K562 (cell line): ENCODE measurements around the gene RPAIN. TPM values are rescaled to one million over a fixed set of nuclear protein-coding genes. Genes with fewer than 3 reads are reported as not detected.

Source experiments
- ATAC-seq: fragments of 200-7000 bp; cut with Tn5 transposase; 3 replicates; pipeline ENCODE4 v1.9.1; 2020; ENCODE audit warnings: moderate library complexity
- BruUV-seq: library from RNA; stranded (reverse); fragments of 400-500 nt; replicated peaks from 2 replicates; lab custom pipeline; 2021; lab: Mats Ljungman, UMichigan
- CTCF ChIA-PET: fragments of 300-600 bp; formaldehyde crosslinking; extraction: SDS; loops from one replicate; lab custom pipeline; 2021; ENCODE audit warnings: low intra/inter-chr PET ratio; lab: Yijun Ruan, JAX
- POLR2A ChIA-PET: fragments of 300-600, 350-650 bp; sonication (Branson Sonifier 250); formaldehyde crosslinking; extraction: SDS; loops from one replicate; lab custom pipeline; 2021; ENCODE audit warnings: antibody characterized with exemption, inconsistent platforms; lab: Yijun Ruan, JAX
- DNase-seq, 4 experiments: peaks; one replicate each; pipeline versions ENCODE4 v3.0.0 to v3.0.0-alpha.2; 2011 to 2018; ENCODE audit warnings: low spot score in 3 of 4, mixed read lengths in 3 of 4; ENCODE audit errors: extremely low read depth in 1 of 4
- FAIRE-seq: peaks from 2 replicates; lab custom pipeline; 2011; peaks lifted over from hg19 to GRCh38; lab: Jason Lieb, UNC
- H2AFZ ChIP-seq: 2 replicates; pipeline ENCODE4 v1.6.0; 2011; ENCODE audit warnings: low read depth, low read length, control low read depth, inconsistent platforms
- H3K27ac ChIP-seq: fragments of 200-600 bp; 3 replicates; pipeline ENCODE4 v1.8.0; 2011; ENCODE audit warnings: low read depth, mild to moderate bottlenecking, control low read depth, inconsistent platforms, low read length, moderate library complexity, mixed read lengths; ENCODE audit errors: extremely low read depth
- H3K27me3 ChIP-seq, 2 experiments: fragments of 300-600 bp in 1 of 2; 2 replicates in 1 of 2; 3 replicates in 1 of 2; pipeline versions ENCODE4 v1.6.0 to v1.8.0; 2011; ENCODE audit warnings: inconsistent platforms in 2 of 2, low read length in 2 of 2, mild to moderate bottlenecking in 1 of 2, mixed read lengths in 1 of 2, moderate library complexity in 1 of 2; ENCODE audit not compliant: control insufficient read depth in 2 of 2, insufficient read depth in 2 of 2
- H3K36me3 ChIP-seq: fragments of 300-600 bp; 3 replicates; pipeline ENCODE4 v1.8.0; 2011; ENCODE audit warnings: mild to moderate bottlenecking, low read length, inconsistent platforms; ENCODE audit not compliant: control insufficient read depth, insufficient read depth
- H3K4me1 ChIP-seq, 2 experiments: fragments of 200-600 bp in 1 of 2; replicated peaks in 1 of 2; 2 replicates in 1 of 2; 3 replicates in 1 of 2; pipeline versions ENCODE4 v1.5.1 to v1.8.0; 2011; ENCODE audit warnings: inconsistent platforms in 2 of 2, low read length in 2 of 2, mild to moderate bottlenecking in 1 of 2, mixed read lengths in 1 of 2, moderate library complexity in 1 of 2; ENCODE audit not compliant: control insufficient read depth in 2 of 2, insufficient read depth in 2 of 2
- H3K4me2 ChIP-seq: 2 replicates; pipeline ENCODE4 v1.6.1; 2011; ENCODE audit warnings: low read length, control low read depth, inconsistent platforms, mixed read lengths; ENCODE audit not compliant: insufficient read depth
- H3K4me3 ChIP-seq: fragments of 200-600 bp; sonication (generic), shearing (Covaris generic); 2 replicates; pipeline ENCODE4 v1.5.1; 2016; ENCODE audit warnings: control low read depth, inconsistent platforms
- H3K79me2 ChIP-seq: fragments of 200-600 bp; 3 replicates; pipeline ENCODE4 v1.8.0; 2011; ENCODE audit warnings: low read length, inconsistent platforms; ENCODE audit not compliant: control insufficient read depth, insufficient read depth
- H3K9ac ChIP-seq, 2 experiments: 2 replicates each; pipeline versions ENCODE4 v1.6.0 to v1.6.1; 2011; ENCODE audit warnings: low read depth in 2 of 2, low read length in 2 of 2, control low read depth in 1 of 2, inconsistent platforms in 1 of 2, mild to moderate bottlenecking in 1 of 2, mixed read lengths in 1 of 2; ENCODE audit not compliant: insufficient read depth in 1 of 2
- H3K9me1 ChIP-seq: one replicate; pipeline ENCODE4 v1.6.0; 2011; ENCODE audit warnings: inconsistent platforms, mild to moderate bottlenecking, low read length, moderate library complexity; ENCODE audit not compliant: control insufficient read depth, insufficient read depth
- H3K9me3 ChIP-seq: replicated peaks from 2 replicates; pipeline ENCODE4 v1.5.1; 2011; ENCODE audit warnings: low read depth, low read length, inconsistent platforms; ENCODE audit not compliant: control insufficient read depth, insufficient read depth
- H4K20me1 ChIP-seq: replicated peaks from 2 replicates; pipeline ENCODE4 v1.6.1; 2011; ENCODE audit warnings: low read length, inconsistent platforms, mixed read lengths; ENCODE audit not compliant: control insufficient read depth, insufficient read depth
- AFF4 ChIP-seq: sonication (generic); formaldehyde crosslinking; IDR thresholded peaks from 2 replicates; pipeline ENCODE4 v1.8.0; 2023; ENCODE audit warnings: mild to moderate bottlenecking, missing genetic modification reagents
- ARID3B ChIP-seq: fragments of 250-450 bp; sonication (Bioruptor Pico); IDR thresholded peaks from 2 replicates; pipeline ENCODE4 v1.4.0; 2020; ENCODE audit warnings: borderline replicate concordance
- HDAC2 ChIP-seq: fragments of 450-650 bp; IDR thresholded peaks from 2 replicates; pipeline ENCODE4 v1.6.1; 2016; ENCODE audit warnings: mild to moderate bottlenecking
- PML ChIP-seq: IDR thresholded peaks from 2 replicates; pipeline ENCODE4 v1.6.1; 2012; ENCODE audit warnings: low read length, inconsistent platforms
- PPARD ChIP-seq: fragments of 250-450 bp; sonication (Bioruptor Pico); IDR thresholded peaks from 2 replicates; pipeline ENCODE4 v1.8.0; 2022; ENCODE audit warnings: inconsistent platforms, mild to moderate bottlenecking, moderate library complexity
- RB1 ChIP-seq: fragments of 450-650 bp; IDR thresholded peaks from 2 replicates; pipeline ENCODE4 v1.6.1; 2017; ENCODE audit warnings: low read depth, mild to moderate bottlenecking
- SREBF2 ChIP-seq: sonication (generic); formaldehyde crosslinking; IDR thresholded peaks from 2 replicates; pipeline ENCODE4 v1.4.0; 2020; ENCODE audit warnings: mild to moderate bottlenecking, missing genetic modification reagents
- TEAD1 ChIP-seq, 2 experiments: fragments of 450-650 bp in 1 of 2; sonication (generic) in 1 of 2; formaldehyde crosslinking; IDR thresholded peaks; 2 replicates each; pipeline versions ENCODE4 v1.4.0 to v1.8.0; 2020 to 2022; ENCODE audit warnings: mild to moderate bottlenecking in 2 of 2, missing genetic modification reagents in 1 of 2
- USF1 ChIP-seq: sonication (generic); formaldehyde crosslinking; IDR thresholded peaks from 2 replicates; pipeline ENCODE4 v1.9.0; 2022; ENCODE audit warnings: mild to moderate bottlenecking, missing genetic modification reagents
- ZBTB17 ChIP-seq: fragments of 450-650 bp; formaldehyde crosslinking; IDR thresholded peaks from 2 replicates; pipeline ENCODE4 v1.4.0; 2020; ENCODE audit warnings: mild to moderate bottlenecking
- ZC3H8 ChIP-seq: fragments of 450-650 bp; IDR thresholded peaks from 2 replicates; pipeline ENCODE4 v1.6.1; 2017
- ZKSCAN1 ChIP-seq: fragments of 150-350 bp; IDR thresholded peaks from 2 replicates; pipeline ENCODE4 v1.6.1; 2016; ENCODE audit warnings: low read depth, low read length
- ZNF175 ChIP-seq: fragments of 200-800 bp; sonication (Bioruptor generic); IDR thresholded peaks from 2 replicates; pipeline ENCODE4 v1.6.1; 2016; ENCODE audit warnings: low read depth, mild to moderate bottlenecking, missing genetic modification characterization, missing compliant biosample characterization
- ZNF436 ChIP-seq: fragments of 250-450, 450-650 bp; sonication (Bioruptor Pico); formaldehyde crosslinking; IDR thresholded peaks from 2 replicates; pipeline ENCODE4 v1.7.0; 2020; ENCODE audit warnings: mild to moderate bottlenecking
- WGBS: fragments of 100-300 bp; shearing (Covaris generic); methylation state at CpG from one replicate; pipeline ENCODE4 v1.1.6; 2016; ENCODE audit warnings: low coverage, mixed read lengths; ENCODE audit not compliant: insufficient coverage; ENCODE audit errors: missing lambda C conversion rate; 5-methylcytosine and 5-hydroxymethylcytosine counted together
- in situ Hi-C: fragments of 300-500 bp; cut with MboI; formaldehyde crosslinking; loops from 4 replicates; pipeline ENCODE4 v1.15.0; 2018; ENCODE audit warnings: inconsistent platforms, mixed read lengths
- intact Hi-C: fragments of 100-400 bp; cut with micrococcal nuclease; formaldehyde crosslinking; loops from 2 replicates; pipeline ENCODE4 v1.14.2; 2022
- polyA plus RNA-seq, 8 experiments: library from polyadenylated mRNA; depleted of rRNA in 4 of 8; stranded (reverse) in 5 of 8; unstranded in 3 of 8; fragments of >200 nt; fragmentation: Nextera tagmentation in 2 of 8; fragmentation: Illumina TruSeq in 1 of 8; extraction: Ambion mirVana in 2 of 8; extraction: Trizol in 1 of 8; gene quantifications; 2 replicates each; pipeline versions ENCODE4 v1.2.1 to v1.2.3, GENCODE V29; 2011 to 2014; ENCODE audit warnings: inconsistent platforms in 1 of 8, missing spikeins in 1 of 8
- total RNA-seq, 7 experiments: library from RNA; depleted of rRNA in 6 of 7; stranded (reverse); fragments of >200 nt in 6 of 7; fragmentation: Illumina TruSeq in 2 of 7; extraction: Trizol in 2 of 7; gene quantifications; 2 replicates each; pipeline versions ENCODE4 v1.2.1 to v1.2.3, GENCODE V29; 2011 to 2021; ENCODE audit warnings: low replicate concordance in 1 of 7

The RPAIN gene
- total and polyA plus RNA-seq, 9 of the 15 experiments (the other 6 are each of a cell fraction or from before 2014, with no cell fraction given): 27.3 to 63.7 (median 38.5) TPM

GRCh38 chr17:5391678-5392077, 28.3 kb upstream of the RPAIN start (continued):
- TF ChIP-seq ARID3B (CRISPR knock-in tag): no peak
- TF ChIP-seq PPARD (CRISPR knock-in tag): no peak
- TF ChIP-seq ZNF436 (CRISPR knock-in tag): no peak

- WGBS: 100% methylated on average over 2 of the region's 2 CpGs
- no peak overlapping the region for H3K4me2 ChIP-seq
- H4K20me1 ChIP-seq: no peaks in the 10 kb centered on the region
- no peak overlapping the region for H3K4me3 ChIP-seq
- FAIRE-seq: no peak
- no peaks in the 10 kb centered on the region for H3K9me1 ChIP-seq
- intact Hi-C loops: no loop called here
- in situ Hi-C loops: no loop called here
- H3K9ac ChIP-seq: no peak overlapping the region
- CTCF ChIA-PET: no interaction called here
- no peak for ATAC-seq
- H3K79me2 ChIP-seq: no peaks in the 10 kb centered on the region
- DNase-seq: no peak
- no peaks in the 10 kb centered on the region for H3K4me1 ChIP-seq
- no peaks in the 10 kb centered on the region for H3K9me3 ChIP-seq
- H3K27ac ChIP-seq: no peak overlapping the region
- peaks cover 72% of the 10 kb centered on the region for H3K36me3 ChIP-seq
- H2AFZ ChIP-seq: no peak overlapping the region
- no TSS peak for BruUV-seq
- TF ChIP-seq ZKSCAN1: no peak
- no peak for TF ChIP-seq ZNF175 (CRISPR knock-in tag)
- no peak for TF ChIP-seq ZBTB17 (CRISPR knock-in tag)
- no peak for TF ChIP-seq RB1
- no peak for TF ChIP-seq ZC3H8
- TF ChIP-seq HDAC2: no peak
- no peak for TF ChIP-seq PML
- no peak for TF ChIP-seq USF1
- TF ChIP-seq TEAD1 (CRISPR knock-in tag; IDR thresholded peaks at IDR 0.05): no peak
- no peak for TF ChIP-seq AFF4 (CRISPR knock-in tag)
- no peak for TF ChIP-seq SREBF2 (CRISPR knock-in tag)
- TF ChIP-seq, all 486 proteins: peak for 0
- POLR2A ChIA-PET: no interaction called here
- H3K27me3 ChIP-seq: no peaks in the 10 kb centered on the region
Observed at GRCh38 chr17:5396612-5397011, 23.4 kb upstream of the RPAIN start.
